Bronchial epithelial cell (primary cell): ENCODE measurements around the gene ROR2. TPM values are rescaled to one million over a fixed set of nuclear protein-coding genes. Genes with fewer than 3 reads are reported as not detected.
A peak's percentile ranks its signal among the peaks of the same experiment; 100 is the strongest.

ENCODE experiments used
- DNase-seq: peaks from one replicate; pipeline ENCODE4 v3.0.0-alpha.2; 2010; ENCODE audit warnings: low read depth
- FAIRE-seq: peaks from 2 replicates; lab custom pipeline; 2011; peaks lifted over from hg19 to GRCh38; lab: Jason Lieb, UNC
- H3K27me3 ChIP-seq: 2 replicates; pipeline ENCODE4 v1.5.1; 2011; ENCODE audit warnings: low read length; ENCODE audit not compliant: control insufficient read depth, insufficient read depth
- H3K36me3 ChIP-seq: 2 replicates; pipeline ENCODE4 v1.5.1; 2011; ENCODE audit warnings: low read length; ENCODE audit not compliant: control insufficient read depth, insufficient read depth
- H3K4me3 ChIP-seq: 2 replicates; pipeline ENCODE4 v1.5.1; 2011; ENCODE audit warnings: mild to moderate bottlenecking, low read depth, low read length, control low read depth
- total RNA-seq: library from RNA; depleted of rRNA; stranded (reverse); fragments of >200 nt; gene quantifications from 2 replicates; pipeline ENCODE4 v1.2.1, GENCODE V29; 2014
- TF ChIP-seq, protein P1 (sequence below): IDR thresholded peaks from 2 replicates; pipeline ENCODE4 v1.5.1; 2011; ENCODE audit warnings: mild to moderate bottlenecking, moderate library complexity, low read length, control low read depth, inconsistent platforms; ENCODE audit not compliant: insufficient read depth, severe bottlenecking

Gene ROR2
- total RNA-seq, 1 donor from 2014 or later: 0.26 TPM

DNA sequence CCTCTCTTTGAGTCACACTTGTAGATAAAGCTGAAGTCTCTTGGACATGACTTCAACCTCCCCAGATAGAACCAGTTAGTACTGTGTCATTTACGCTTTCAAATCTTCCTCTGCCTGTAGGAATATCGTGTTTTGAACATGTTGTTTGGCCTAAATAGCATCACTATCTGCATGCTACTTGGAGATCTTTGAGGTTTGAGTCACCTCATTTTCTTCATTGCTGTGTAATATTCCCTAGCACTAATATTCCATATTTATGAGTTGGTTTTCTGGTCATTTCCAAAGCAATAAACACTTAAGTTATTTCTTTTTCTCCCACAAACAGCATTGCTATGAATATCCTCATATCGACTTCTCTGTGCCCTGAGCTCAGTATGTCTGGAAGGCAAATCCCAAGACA, 100.3 kb downstream of the ROR2 start:
- no peaks in the 10 kb centered on the region for H3K27me3 ChIP-seq
- H3K36me3 ChIP-seq: no peaks in the 10 kb centered on the region
- no peak overlapping the region for H3K4me3 ChIP-seq
- TF ChIP-seq, protein P1, sequence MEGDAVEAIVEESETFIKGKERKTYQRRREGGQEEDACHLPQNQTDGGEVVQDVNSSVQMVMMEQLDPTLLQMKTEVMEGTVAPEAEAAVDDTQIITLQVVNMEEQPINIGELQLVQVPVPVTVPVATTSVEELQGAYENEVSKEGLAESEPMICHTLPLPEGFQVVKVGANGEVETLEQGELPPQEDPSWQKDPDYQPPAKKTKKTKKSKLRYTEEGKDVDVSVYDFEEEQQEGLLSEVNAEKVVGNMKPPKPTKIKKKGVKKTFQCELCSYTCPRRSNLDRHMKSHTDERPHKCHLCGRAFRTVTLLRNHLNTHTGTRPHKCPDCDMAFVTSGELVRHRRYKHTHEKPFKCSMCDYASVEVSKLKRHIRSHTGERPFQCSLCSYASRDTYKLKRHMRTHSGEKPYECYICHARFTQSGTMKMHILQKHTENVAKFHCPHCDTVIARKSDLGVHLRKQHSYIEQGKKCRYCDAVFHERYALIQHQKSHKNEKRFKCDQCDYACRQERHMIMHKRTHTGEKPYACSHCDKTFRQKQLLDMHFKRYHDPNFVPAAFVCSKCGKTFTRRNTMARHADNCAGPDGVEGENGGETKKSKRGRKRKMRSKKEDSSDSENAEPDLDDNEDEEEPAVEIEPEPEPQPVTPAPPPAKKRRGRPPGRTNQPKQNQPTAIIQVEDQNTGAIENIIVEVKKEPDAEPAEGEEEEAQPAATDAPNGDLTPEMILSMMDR: no peak
- DNase-seq: no peak
- no peak for FAIRE-seq

DNA sequence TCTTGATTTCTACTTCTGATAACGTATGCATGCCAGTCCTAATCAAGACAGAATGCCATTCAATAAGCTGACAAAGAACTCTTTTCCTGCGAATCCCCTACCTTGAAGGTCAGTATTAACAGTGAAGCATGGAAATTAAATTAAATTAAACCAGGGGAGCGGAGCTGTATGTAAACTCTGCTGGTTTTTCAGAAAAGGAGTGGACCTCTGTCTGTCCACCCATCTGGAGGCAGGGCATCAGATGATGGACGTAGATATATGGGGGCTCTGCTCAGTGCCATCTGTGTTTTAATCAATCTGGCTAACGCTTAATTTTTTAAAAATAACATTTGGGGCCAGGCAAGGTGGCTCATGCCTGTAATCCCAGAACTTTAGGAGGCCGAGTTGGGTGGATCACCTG, 101.9 kb downstream of the ROR2 start:
- TF ChIP-seq, protein P1: no peak
- H3K36me3 ChIP-seq: no peaks in the 10 kb centered on the region
- FAIRE-seq (no peak), DNase-seq (no peak)
- H3K27me3 ChIP-seq: no peaks in the 10 kb centered on the region
- no peak overlapping the region for H3K4me3 ChIP-seq

GRCh38 chr9:91847581-91848091, 102.4 kb downstream of the ROR2 start:
- Histone ChIP-seq H3K4me3 (no peak overlapping the region), H3K36me3 (no peaks in the 10 kb centered on the region), H3K27me3 (no peaks in the 10 kb centered on the region)
- TF ChIP-seq, protein P1: no peak
- peak; percentile 25 for DNase-seq
- peak; percentile 36 for FAIRE-seq

DNA sequence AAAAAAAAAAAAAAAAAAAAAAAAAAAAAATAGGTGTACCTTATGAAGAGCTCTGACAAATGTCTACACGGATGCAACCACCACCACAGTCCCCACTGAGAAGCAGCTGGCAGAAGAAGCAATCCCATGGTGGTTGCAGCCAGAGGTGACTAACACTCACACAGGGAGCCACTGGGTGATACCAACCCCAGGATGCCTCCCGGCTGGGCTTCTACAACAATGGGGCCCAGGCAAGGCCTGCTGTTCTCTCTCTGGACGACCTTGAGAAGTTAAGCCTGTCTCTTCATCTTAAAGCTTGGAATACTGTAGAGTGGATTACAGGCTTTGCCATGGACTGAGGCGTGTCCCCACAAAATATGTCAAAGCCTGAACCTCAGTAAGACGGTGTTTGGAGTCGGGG, 104.1 kb downstream of the ROR2 start:
- DNase-seq: no peak
- Histone ChIP-seq H3K27me3 (no peaks in the 10 kb centered on the region), H3K4me3 (no peak overlapping the region), H3K36me3 (no peaks in the 10 kb centered on the region)
- no peak for FAIRE-seq
- TF ChIP-seq, protein P1: no peak

- DNase-seq (no peak), FAIRE-seq (no peak)
- no peaks in the 10 kb centered on the region for H3K36me3 ChIP-seq
- TF ChIP-seq, protein P1: no peak
- no peak overlapping the region for H3K4me3 ChIP-seq
- peaks cover 3% of the 10 kb centered on the region for H3K27me3 ChIP-seq
Measured at GRCh38 chr9:91844701-91845291, 105.2 kb downstream of the ROR2 start.

- FAIRE-seq: no peak
- peaks cover 7% of the 10 kb centered on the region for H3K27me3 ChIP-seq
Measured at GRCh38 chr9:91844190-91844589, 105.8 kb downstream of the ROR2 start.

More at GRCh38 chr9:91844190-91844589, 105.8 kb downstream of the ROR2 start:
- H3K4me3 ChIP-seq: no peak overlapping the region
- H3K36me3 ChIP-seq: no peaks in the 10 kb centered on the region
- TF ChIP-seq, protein P1: no peak
- no peak for DNase-seq
